Caco-2 (cell line): ENCODE data around the gene TMPRSS11D. TPM values are rescaled to one million over a fixed set of nuclear protein-coding genes. Genes with fewer than 3 reads are reported as not detected.

Experiments used
- BruUV-seq: library from RNA; stranded (reverse); fragments of 400-500 nt; replicated peaks from 2 replicates; lab custom pipeline; 2021; lab: Mats Ljungman, UMichigan
- CTCF ChIA-PET: fragments of 300-600 bp; sonication (Branson Sonifier 250); formaldehyde crosslinking; loops from one replicate; lab custom pipeline; 2022; ENCODE audit warnings: antibody characterized with exemption; lab: Charles Lee
- POLR2A ChIA-PET: fragments of 300-600 bp; sonication (Branson Sonifier 250); formaldehyde crosslinking; loops from one replicate; lab custom pipeline; 2022; ENCODE audit warnings: antibody characterized with exemption; lab: Charles Lee
- DNase-seq, 2 experiments: peaks; one replicate each; pipeline versions ENCODE4 v3.0.0 to v3.0.0-alpha.2; 2020 to 2022
- H3K27me3 ChIP-seq: replicated peaks from 2 replicates; pipeline ENCODE4 v1.6.0; 2011; ENCODE audit warnings: low read length; ENCODE audit not compliant: control insufficient read depth, insufficient read depth
- H3K36me3 ChIP-seq: 2 replicates; pipeline ENCODE4 v1.5.1; 2011; ENCODE audit warnings: low read length; ENCODE audit not compliant: control insufficient read depth, insufficient read depth
- H3K4me1 ChIP-seq: fragments of 250-450 bp; sonication (Bioruptor Pico); 2 replicates; pipeline ENCODE4 v1.5.1; 2020; ENCODE audit warnings: mild to moderate bottlenecking
- H3K4me3 ChIP-seq: 2 replicates; pipeline ENCODE4 v1.5.1; 2011; ENCODE audit warnings: low read depth, mild to moderate bottlenecking, control low read depth, low read length
- H3K9me3 ChIP-seq: fragments of 250-450 bp; sonication (Bioruptor Pico); 2 replicates; pipeline ENCODE4 v1.5.1; 2020; ENCODE audit warnings: mild to moderate bottlenecking, moderate library complexity
- H3K27ac Mint-ChIP-seq: one replicate; pipeline ENCODE4 v1.8.0; 2022; ENCODE audit warnings: mixed read lengths; ENCODE audit not compliant: unreplicated experiment
- H3K27me3 Mint-ChIP-seq: one replicate; pipeline ENCODE4 v1.8.0; 2022; ENCODE audit warnings: mixed read lengths; ENCODE audit not compliant: insufficient read depth, unreplicated experiment
- H3K36me3 Mint-ChIP-seq: one replicate; pipeline ENCODE4 v1.8.0; 2022; ENCODE audit warnings: mild to moderate bottlenecking, mixed read lengths; ENCODE audit not compliant: insufficient read depth, unreplicated experiment
- H3K4me1 Mint-ChIP-seq: one replicate; pipeline ENCODE4 v1.8.0; 2022; ENCODE audit warnings: low read depth, mixed read lengths; ENCODE audit not compliant: unreplicated experiment
- H3K4me3 Mint-ChIP-seq: one replicate; pipeline ENCODE4 v1.8.0; 2022; ENCODE audit warnings: mild to moderate bottlenecking, moderate library complexity, mixed read lengths; ENCODE audit not compliant: unreplicated experiment
- H3K9me3 Mint-ChIP-seq: one replicate; pipeline ENCODE4 v1.8.0; 2022; ENCODE audit warnings: mixed read lengths; ENCODE audit not compliant: unreplicated experiment
- intact Hi-C: fragments of 100-400 bp; cut with micrococcal nuclease; formaldehyde crosslinking; loops from one replicate; pipeline ENCODE4 v1.10.0; 2022; ENCODE audit not compliant: unreplicated experiment
- total RNA-seq: library from RNA; stranded (reverse); gene quantifications from 2 replicates; pipeline ENCODE4 v1.2.3, GENCODE V29; 2022
- TF ChIP-seq, protein P1 (sequence below), 2 experiments: fragments of 200-600 bp in 1 of 2; IDR thresholded peaks; 1 replicate in 1 of 2; 2 replicates in 1 of 2; pipeline versions ENCODE4 v1.5.1 to v1.8.0; 2011 to 2022; ENCODE audit warnings: antibody characterized with exemption in 1 of 2, control low read depth in 1 of 2, inconsistent platforms in 1 of 2, low read depth in 1 of 2, low read length in 1 of 2, mild to moderate bottlenecking in 1 of 2, moderate library complexity in 1 of 2; ENCODE audit not compliant: insufficient read depth in 1 of 2, severe bottlenecking in 1 of 2, unreplicated experiment in 1 of 2

Gene TMPRSS11D
- total RNA-seq, 1 experiment from 2014 or later: not detected

DNA sequence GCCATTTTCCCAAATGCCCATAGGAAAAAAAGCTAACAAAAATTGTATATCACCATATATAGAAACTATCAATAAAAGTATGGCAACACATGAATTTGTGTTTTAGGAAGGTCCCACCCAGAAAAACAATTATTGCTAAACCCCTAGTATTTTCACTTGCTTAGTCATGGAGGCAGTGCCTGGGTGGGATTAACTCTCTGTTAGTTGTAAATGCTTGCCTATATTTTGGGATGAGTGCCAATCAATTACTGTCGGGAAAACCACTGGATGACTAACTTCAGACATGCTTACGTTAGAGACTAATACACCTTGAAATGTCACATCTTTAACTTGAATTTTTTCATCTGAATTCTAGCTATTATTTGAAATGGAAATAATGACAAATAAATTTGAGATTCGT is 45.6 kb upstream of the TMPRSS11D start:
- intact Hi-C loops: no loop called here
- no peak overlapping the region for H3K27ac Mint-ChIP-seq
- DNase-seq: no peak

GRCh38 chr4:67928546-67928945 is 44.7 kb upstream of the TMPRSS11D start:
- TF ChIP-seq, protein P1, sequence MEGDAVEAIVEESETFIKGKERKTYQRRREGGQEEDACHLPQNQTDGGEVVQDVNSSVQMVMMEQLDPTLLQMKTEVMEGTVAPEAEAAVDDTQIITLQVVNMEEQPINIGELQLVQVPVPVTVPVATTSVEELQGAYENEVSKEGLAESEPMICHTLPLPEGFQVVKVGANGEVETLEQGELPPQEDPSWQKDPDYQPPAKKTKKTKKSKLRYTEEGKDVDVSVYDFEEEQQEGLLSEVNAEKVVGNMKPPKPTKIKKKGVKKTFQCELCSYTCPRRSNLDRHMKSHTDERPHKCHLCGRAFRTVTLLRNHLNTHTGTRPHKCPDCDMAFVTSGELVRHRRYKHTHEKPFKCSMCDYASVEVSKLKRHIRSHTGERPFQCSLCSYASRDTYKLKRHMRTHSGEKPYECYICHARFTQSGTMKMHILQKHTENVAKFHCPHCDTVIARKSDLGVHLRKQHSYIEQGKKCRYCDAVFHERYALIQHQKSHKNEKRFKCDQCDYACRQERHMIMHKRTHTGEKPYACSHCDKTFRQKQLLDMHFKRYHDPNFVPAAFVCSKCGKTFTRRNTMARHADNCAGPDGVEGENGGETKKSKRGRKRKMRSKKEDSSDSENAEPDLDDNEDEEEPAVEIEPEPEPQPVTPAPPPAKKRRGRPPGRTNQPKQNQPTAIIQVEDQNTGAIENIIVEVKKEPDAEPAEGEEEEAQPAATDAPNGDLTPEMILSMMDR (IDR thresholded peaks at IDR 0.05; ENCODE audit: insufficient read depth in 1 of 2, low read depth in 1 of 2, low read length in 1 of 2, severe bottlenecking in 1 of 2, unreplicated experiment in 1 of 2): no peak
- H3K27ac Mint-ChIP-seq: no peak overlapping the region
- no peaks in the 10 kb centered on the region for H3K4me1 Mint-ChIP-seq
- no peak overlapping the region for H3K4me3 Mint-ChIP-seq
- H3K9me3 Mint-ChIP-seq: no peaks in the 10 kb centered on the region
- H3K27me3 ChIP-seq: no peaks in the 10 kb centered on the region
- CTCF ChIA-PET: no interaction called here
- H3K4me1 ChIP-seq: no peaks in the 10 kb centered on the region
- no peaks in the 10 kb centered on the region for H3K36me3 ChIP-seq
- no peak for DNase-seq
- no peaks in the 10 kb centered on the region for H3K9me3 ChIP-seq
- POLR2A ChIA-PET: no interaction called here
- intact Hi-C loops: no loop called here
- no TSS peak for BruUV-seq
- no peaks in the 10 kb centered on the region for H3K36me3 Mint-ChIP-seq
- no peak overlapping the region for H3K4me3 ChIP-seq
- H3K27me3 Mint-ChIP-seq: no peaks in the 10 kb centered on the region

More for the DNA sequence above, 45.6 kb upstream of the TMPRSS11D start:
- POLR2A ChIA-PET: no interaction called here
- CTCF ChIA-PET: no interaction called here
- Mint-ChIP-seq H3K4me1 (no peaks in the 10 kb centered on the region), H3K36me3 (no peaks in the 10 kb centered on the region), H3K27me3 (no peaks in the 10 kb centered on the region), H3K4me3 (no peak overlapping the region), H3K9me3 (no peaks in the 10 kb centered on the region)
- TF ChIP-seq, protein P1 (IDR thresholded peaks at IDR 0.05; ENCODE audit: insufficient read depth in 1 of 2, low read depth in 1 of 2, low read length in 1 of 2, severe bottlenecking in 1 of 2, unreplicated experiment in 1 of 2): no peak
- no TSS peak for BruUV-seq
- Histone ChIP-seq H3K4me1 (no peaks in the 10 kb centered on the region), H3K4me3 (no peak overlapping the region), H3K27me3 (no peaks in the 10 kb centered on the region), H3K36me3 (no peaks in the 10 kb centered on the region), H3K9me3 (no peaks in the 10 kb centered on the region)

- H3K27me3 ChIP-seq: no peaks in the 10 kb centered on the region
- no peaks in the 10 kb centered on the region for H3K36me3 Mint-ChIP-seq
- H3K36me3 ChIP-seq: no peaks in the 10 kb centered on the region
- no peaks in the 10 kb centered on the region for H3K4me1 Mint-ChIP-seq
- TF ChIP-seq, protein P1 (IDR thresholded peaks at IDR 0.05; ENCODE audit: insufficient read depth in 1 of 2, low read depth in 1 of 2, low read length in 1 of 2, severe bottlenecking in 1 of 2, unreplicated experiment in 1 of 2): no peak
- H3K27me3 Mint-ChIP-seq: no peaks in the 10 kb centered on the region
- no peak for DNase-seq
- POLR2A ChIA-PET: no interaction called here
- no peaks in the 10 kb centered on the region for H3K9me3 Mint-ChIP-seq
- H3K4me3 Mint-ChIP-seq: no peak overlapping the region
- intact Hi-C loops: no loop called here
- CTCF ChIA-PET: no interaction called here
- H3K9me3 ChIP-seq: no peaks in the 10 kb centered on the region
- H3K4me1 ChIP-seq: no peaks in the 10 kb centered on the region
- H3K27ac Mint-ChIP-seq: no peak overlapping the region
- no peak overlapping the region for H3K4me3 ChIP-seq
- BruUV-seq: no TSS peak
Measured at GRCh38 chr4:67927251-67927650, 43.4 kb upstream of the TMPRSS11D start.
